Erythroblast (primary cell): ENCODE results near the gene DSCAM.

Experiments used
- GATA1 ChIP-seq: IDR thresholded peaks from 2 replicates; pipeline ENCODE4 v1.6.1; 2011; ENCODE audit warnings: low read depth, mild to moderate bottlenecking, control low read depth, low read length, moderate library complexity
- POLR2A ChIP-seq: IDR thresholded peaks from 2 replicates; pipeline ENCODE4 v1.6.1; 2011; ENCODE audit warnings: mild to moderate bottlenecking, low read length

GRCh38 chr21:40687625-40688024 lies 159.3 kb downstream of the DSCAM start:
- TF ChIP-seq POLR2A (no peak), GATA1 (no peak)
